HG02610 (cell line): ENCODE measurements around the gene PRR35.

Source experiments
- ATAC-seq: cut with Tn5 transposase; IDR thresholded peaks from one replicate; pipeline ENCODE4 v1.9.1; 2021; ENCODE audit warnings: mild to moderate bottlenecking, moderate library complexity; ENCODE audit not compliant: unreplicated experiment

PRR35 gene

DNA sequence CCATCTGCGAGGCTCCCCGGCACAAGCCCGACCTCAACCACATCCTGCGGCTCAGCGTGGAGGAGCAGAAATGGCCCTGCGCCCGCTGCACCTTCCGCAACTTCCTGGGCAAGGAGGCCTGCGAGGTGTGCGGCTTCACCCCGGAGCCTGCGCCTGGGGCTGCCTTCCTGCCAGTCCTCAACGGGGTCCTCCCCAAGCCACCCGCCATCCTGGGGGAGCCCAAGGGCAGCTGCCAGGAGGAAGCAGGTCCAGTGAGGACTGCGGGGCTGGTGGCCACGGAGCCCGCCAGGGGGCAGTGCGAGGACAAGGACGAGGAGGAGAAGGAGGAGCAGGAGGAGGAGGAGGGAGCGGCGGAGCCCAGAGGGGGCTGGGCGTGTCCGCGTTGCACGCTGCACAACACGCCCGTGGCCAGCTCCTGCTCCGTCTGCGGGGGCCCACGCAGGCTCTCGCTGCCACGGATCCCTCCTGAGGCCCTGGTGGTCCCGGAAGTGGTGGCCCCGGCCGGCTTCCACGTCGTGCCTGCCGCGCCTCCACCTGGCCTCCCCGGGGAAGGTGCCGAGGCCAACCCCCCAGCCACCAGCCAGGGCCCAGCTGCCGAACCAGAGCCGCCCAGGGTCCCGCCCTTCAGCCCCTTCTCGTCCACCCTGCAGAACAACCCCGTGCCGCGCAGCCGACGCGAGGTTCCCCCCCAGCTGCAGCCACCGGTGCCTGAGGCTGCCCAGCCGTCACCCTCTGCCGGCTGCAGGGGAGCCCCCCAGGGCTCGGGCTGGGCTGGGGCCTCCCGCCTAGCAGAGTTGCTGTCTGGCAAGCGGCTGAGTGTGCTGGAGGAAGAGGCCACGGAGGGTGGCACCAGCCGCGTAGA lies 13.1 kb upstream of the PRR35 start:
- no peak for ATAC-seq

DNA sequence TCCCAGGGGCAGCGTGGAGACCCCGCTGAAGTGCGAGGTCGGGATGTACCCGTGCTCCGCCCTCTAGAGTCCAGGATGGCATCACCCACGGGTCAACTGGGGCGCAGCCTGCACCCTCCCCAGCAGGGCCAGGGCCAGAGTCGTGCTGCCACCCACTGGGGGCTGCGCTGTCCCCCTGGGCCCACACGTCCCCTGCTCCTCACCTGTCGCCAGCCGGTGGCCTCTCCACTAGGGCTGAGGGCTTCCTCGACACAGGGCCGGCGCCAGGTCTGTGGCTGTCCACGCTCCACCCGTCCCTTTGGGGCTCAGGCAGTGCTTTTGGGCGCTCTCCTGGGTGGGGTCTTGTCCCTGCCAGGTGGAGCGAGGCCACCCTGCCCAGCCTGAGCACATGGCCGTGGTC lies 11.6 kb upstream of the PRR35 start:
- no peak for ATAC-seq

DNA sequence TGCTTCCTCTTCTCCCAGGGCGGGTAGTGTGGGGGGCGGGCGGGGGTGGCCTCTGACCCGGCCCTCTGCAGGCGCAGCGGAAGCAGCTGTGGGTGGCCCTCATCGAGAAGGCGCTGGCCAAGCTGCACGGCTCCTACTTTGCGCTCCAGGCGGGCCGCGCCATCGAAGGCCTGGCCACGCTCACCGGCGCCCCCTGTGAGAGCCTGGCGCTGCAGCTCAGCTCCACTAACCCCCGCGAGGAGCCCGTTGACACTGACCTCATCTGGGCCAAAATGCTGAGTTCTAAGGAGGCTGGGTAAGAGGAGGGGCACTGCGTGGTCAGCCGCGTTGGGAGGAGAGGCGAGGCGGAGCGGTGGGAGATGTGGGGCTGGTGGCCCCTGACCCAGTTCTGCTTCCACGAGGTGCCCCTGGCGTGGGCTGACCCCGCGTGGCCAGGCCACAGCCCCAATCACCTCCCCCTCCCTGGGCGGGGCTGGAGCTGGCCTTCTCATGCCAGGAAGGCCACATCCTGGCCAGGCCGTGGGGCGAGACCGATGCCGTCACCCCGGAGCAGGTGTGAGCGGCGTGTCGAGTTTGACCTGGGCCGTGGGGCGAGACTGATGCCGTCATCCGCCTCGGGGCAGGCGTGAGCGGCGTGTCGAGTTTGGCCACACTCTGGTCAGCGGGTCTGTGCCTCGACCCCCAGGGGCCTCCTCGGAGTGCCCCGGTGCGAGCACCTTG lies 10.5 kb upstream of the PRR35 start:
- ATAC-seq: no peak

DNA sequence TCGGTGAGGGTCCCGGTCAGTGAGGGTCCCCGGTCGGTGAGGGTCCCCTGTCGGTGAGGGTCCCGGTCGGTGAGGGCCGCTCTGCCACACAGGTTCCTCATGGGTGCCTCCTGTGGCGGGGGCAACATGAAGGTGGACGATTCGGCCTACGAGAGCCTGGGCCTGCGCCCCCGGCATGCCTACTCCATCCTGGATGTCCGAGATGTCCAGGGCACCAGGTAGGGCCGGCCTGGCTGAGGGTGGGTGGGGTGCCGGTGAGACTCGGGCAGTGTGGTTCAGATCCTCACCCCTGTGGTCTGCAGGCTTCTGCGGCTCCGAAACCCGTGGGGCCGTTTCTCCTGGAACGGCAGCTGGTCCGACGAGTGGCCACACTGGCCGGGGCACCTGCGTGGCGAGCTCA lies 9.0 kb upstream of the PRR35 start:
- ATAC-seq: no peak

DNA sequence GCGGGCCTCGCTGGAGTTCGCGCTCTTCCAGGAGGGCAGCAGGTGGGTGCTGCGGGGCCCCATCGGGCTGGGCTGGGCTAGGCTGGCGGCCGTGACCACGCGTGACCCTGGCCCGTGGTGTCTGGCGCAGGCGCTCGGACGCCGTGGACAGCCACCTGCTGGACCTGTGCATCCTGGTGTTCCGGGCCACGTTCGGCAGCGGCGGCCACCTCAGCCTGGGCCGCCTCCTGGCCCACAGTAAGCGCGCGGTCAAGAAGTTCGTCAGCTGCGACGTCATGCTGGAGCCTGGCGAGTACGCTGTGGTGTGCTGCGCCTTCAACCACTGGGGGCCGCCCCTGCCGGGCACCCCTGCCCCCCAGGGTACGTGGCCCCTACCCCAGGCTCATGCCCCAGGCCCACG lies 8.0 kb upstream of the PRR35 start:
- ATAC-seq: no peak

DNA sequence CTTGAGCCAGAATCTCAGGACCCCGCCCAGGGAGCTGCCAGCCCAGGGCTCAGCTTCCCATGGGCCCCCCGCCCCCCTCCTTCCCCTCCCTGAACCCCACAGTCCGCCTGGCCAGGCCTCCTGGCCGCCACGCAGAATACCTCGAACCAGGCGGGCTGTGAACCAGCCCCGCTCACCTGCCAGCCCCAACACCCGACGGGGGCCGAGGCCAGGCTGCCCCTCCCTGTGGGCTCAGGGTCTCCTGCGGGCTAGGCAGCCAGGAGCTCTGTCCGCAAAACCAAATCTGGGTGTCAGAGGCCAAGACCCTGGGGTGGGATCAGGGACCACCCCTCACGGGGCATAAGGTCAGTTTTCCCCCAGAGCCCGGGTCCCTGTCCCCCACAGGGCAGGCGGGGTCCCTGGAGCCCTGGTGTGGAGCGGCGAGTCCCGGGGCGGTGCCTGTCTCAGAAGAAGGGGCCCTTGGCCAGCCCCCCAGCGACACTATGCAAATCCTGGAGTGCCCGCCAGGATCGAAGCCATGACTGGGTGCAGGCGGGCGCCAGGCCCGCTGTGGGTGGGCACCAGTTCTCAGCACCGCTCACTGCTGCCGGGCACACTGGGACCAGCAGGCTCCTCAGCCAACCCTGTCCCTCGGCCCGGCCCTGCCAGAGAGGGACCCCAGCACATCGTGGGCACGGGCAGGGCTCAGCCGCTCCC lies 6.4 kb upstream of the PRR35 start:
- ATAC-seq: no peak

DNA sequence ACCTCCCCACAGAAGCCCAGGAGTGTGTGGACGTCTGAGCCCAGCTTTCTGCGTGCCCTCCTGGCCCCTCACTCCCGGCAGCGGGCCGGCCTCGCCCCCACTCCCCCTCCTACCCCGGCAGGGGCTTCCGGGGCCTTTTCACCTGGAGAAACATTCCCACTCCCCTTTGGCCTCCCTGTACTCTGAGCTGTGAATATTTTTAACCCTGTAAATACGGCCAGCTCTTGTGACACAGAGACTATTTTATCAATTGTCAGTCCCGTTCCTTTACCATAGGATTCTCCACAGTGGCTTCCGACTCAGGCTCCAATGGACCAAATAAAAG lies 5.9 kb upstream of the PRR35 start:
- ATAC-seq: no peak

DNA sequence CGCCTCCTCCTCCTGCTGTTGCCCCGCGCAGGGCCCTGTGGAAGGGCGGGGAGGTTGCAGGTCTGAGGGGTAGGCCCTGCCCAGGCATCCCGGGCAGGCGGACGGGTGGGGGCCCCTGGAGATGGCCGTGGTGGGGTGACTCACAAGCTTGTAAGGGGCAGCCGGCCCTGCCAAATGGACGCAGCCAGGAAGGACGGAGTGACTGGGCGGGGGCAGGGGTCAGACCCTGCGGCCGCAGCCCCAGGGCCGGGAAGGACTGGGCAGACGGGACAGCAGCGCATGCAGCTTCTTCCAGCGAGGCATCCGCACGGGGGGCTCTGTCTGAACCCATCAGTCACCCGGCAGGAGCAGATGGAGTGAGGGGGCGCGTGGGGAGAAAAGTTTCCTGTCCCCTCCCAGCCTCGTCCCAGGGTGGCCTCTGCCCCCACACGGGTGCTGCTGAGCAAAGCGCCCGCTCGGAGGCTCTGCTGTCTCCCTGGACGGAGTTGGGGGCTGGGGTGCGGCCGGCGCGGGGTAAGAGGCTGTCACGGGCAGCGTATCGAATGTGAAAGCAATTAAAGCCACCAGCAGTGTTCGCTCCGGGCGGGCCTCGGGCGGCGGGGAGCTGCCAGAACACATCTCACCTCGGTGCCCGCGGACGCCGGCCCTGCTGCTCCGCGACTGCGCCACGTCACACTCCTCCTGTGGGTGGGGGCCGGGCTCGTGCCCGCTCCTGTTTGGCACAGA lies 5.4 kb upstream of the PRR35 start:
- ATAC-seq: no peak

DNA sequence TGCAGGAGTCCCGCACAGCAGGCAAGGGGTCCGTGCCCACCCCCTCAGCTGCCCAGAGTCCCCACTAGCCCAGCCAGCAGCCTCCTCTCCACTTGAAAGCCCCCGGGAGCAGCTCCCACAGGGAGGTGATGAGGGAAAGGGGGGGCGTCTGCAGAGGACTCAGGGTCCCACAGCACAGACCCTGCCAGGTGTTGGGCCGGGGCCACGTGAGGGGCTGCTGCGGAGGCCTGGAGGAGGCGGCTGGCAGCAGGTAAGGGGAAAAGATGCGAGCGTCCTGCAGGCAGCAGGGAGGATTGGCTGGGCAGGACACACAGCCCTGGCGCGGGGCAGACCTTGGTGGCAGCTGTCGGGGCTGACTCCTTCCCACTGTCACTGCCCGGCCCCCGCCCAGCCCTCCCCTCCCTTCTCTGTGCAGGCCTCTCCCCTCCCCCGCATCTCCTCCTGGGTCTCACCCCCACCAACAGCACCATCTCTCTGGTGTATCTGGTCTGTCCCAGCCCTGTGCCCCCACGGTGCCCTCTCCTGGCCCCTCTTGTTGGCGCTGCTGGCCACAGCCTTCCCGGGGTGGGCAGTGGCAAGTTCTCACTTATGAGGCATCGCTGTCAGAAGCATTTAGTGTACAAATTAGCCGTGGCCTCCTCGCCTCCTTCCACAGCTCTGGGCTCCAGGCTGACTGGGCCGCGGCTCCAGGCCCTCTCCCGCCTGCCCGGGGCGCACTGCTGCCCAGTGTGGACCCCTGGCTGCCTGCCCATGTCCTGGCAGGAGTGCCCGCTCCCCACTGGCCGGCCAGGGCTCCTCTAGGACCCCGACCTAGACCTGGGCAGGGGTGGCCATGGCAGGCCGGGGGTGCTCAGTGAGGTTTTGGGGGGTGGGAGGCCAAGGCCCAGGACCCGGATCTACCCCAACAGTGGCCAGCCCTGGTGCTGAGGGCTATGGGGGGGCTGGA lies 4.4 kb upstream of the PRR35 start:
- no peak for ATAC-seq

DNA sequence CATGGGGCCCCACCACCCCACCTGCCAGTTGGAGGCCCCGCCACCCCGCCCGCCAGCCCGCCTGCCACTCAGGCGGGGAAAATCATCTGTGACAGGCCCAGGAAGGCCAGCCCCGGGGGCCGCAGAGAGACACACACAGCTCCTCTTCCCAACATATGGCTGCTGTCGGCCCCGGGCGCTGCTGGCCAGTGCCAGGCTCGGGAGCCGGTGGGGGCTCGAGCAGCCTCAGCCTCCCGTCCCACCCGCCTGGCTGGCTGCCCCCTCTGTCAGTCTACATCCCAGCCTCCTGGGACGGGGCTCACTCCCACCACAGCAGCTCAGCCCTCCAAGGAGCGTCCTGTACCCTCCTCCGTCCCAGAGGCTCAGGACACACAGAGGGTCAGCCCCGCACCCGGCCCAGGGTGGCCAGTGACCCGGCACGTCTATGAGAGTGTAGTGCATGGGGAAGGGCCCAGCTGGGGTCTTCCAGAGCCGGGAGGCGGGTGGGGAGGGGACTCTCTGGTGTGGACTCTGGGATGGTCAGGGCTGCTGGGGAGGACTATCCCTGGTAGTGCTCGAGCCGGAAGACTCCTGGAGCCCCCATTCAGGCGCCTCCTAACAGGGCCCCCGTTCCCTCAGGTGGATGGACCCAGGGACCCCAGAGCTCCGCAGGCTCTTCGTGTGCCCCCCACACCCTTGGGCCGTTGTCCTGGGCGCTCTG lies 3.6 kb upstream of the PRR35 start:
- ATAC-seq: no peak

DNA sequence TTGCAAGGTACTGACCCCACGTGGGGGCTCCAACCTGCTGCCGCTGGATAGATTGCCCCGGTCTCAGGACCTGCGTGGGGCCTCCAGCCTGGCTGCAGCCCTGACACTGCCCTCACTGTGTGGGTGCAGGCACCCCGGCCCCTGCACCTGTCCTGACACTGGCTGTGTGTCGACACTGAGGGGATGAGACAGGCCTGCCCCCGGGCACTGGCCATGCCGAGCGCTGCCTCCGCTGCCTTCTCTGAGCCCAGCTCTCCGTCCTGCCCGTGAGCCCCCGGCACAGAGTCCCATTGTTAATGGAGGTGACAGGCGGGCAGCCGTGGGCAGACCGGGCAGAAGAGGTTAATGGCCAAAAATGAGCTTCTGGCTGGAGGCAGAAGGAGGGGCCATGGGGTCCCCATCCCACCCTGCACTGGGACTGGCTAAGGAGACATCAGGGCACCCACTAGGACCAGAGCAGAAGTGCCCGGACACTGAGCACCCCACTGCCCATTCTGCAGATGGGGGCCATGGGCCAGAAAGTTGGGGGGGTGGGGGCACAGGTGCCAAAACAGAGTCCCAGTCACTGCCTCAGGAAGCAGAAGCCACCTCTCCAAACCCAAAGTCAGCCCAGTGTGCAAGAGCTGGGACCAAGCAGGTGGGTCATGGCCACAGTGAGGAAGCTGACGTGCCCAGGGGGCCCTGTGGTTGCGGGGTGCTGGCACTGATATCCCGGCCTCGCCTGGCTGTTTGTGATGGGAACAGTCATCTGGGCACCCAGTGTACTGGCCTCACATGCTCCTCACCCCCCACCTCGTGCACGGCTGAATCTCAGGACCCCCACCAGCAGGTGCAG lies 2.5 kb upstream of the PRR35 start:
- ATAC-seq: no peak

DNA sequence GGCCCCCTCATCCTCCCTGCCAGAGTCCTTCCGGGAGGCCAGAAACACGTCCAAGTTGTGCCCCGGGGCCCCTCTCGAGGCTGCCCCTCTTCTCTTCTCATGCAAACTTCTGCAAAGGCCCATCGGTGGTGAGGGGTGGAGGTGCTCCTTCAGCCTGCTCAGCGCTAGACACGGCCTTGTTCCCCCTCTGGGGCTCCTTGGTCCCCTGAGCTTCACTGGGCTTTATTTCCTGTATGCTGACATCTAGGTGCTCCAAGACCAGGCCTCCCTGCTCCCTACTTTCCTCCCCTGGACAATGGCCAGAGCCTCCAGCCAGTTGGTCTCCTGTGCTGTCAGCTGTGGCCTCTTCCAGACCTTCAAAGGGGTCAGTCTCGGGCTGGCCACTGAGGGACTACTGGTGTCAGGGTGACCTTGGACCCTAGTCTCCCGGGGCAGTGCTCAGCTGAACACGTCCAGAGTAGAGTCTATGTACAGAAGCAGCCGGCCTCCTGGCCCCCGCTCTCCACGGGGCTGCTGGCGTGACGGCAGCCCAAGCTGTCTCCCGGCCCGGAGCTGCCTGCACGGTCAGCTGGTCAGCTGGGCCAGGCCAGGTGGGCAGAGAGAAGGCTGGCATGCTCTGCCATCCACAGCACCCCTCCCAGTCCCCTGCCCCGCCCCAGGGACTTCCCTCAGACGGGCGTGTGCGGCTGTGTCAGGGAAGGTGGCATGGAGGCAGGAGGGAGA lies 1.7 kb upstream of the PRR35 start:
- ATAC-seq: no peak

DNA sequence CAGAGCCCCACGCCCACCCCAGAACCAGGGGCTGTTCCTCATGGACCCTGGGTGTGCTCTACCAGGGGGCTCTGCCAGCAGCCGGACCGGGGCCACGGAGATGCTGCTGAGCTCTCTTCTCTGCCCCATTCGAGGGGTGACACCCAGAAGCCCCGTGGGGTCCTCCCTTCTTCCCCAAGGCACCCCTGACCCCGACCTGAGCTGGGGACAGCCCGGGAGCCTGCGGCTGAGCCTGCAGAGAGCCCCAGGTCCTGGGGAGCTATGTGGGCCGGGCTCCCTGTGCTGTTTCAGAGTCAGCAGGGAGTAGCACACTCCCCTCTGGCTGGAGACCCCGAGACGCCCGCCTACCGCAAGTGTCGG lies 1.2 kb upstream of the PRR35 start:
- ATAC-seq: no peak

DNA sequence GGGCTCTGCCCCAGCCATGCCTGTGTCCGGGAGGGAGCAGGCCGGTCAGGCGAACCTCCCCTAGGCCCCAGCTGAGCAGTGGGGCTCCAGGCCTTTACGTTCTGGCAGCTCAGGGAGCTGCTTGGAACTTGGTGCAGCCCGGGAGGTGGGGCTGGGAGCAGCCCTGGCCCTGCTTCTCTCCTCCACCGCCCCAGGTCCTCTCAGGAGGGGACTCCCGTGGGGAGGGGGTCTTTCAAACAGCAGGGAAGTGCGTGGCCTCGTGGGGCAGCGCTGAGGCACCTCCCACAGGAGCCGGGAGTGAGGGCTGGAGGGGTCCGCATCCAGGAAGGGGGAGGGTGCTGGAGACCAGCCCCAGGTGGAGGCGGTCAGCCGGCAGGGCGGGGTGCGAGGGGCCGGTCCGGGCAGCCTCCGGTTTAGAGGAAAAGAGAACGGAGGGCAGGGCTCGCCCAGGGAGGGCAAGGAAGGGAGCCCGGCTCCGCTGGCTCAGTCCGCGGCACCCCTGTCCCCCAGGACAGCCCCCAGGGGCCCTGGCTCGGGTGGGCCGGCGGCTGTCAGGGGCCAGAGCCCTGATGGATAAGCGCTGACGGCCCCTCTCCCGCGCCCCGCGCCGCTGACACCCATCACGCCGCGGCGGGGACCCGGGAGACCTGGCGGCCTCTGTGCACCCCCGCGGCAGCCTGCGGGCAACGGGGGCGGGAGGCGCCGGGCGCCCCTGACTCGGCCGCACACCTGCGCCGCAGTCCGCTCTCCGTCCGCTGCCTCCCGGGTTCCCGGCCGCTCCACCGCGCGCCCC lies 587 bp upstream of the PRR35 start:
- no peak for ATAC-seq

DNA sequence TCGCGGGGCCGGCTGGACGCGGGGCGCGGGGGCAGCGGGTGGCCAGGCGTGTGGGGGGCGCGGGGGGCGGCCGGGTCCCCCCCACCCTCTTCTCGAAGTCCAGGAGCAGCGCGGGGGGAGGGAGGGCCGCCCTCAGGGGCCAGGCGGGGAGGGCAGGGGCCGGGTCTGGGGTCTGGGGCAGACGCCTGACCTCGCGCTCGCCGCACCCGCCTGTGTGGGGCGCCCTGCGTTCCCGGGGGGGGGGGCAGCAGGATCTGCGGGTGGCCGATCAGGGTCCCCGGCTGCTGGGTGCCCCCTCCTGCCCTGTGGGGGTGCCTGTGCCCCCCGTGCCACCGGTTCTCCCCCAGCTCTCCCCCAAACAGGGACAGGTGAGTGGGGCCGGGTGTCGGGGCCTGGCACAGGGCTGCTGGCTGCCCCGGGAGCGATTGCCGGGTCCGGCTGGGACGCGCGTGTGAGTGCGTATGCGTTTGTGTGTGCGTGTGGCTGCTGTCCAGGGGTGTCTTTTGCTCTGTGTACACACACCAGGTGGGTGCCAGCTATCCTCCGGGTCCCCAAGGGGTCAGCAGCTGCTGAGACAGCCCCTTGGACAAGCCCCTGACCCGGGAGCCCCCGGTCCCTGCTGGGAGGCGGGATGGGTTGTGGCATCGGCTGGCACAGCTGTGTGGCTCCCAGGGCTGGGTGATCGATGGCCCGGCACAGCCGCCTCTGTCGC lies 663 bp downstream of the PRR35 start:
- ATAC-seq: no peak

DNA sequence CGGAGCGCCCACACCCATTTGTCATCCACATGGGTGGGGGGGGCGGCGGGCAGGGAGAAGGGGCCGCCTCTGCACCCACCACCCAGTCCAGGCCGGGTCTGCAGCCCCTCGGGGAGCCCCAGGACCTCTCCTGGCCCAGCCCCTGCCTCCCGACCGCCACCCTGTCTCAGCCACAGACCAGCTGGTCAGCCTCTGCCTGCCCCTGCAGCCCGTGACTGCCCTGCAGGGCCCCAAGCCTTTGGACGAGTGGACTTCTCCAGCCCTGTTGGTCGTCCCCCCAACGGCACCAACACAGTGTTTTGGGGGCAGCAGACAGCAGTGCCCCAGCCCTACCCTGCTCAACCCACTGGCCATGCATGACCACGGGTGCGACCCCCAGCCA lies 1.2 kb downstream of the PRR35 start:
- ATAC-seq: no peak
